ENCODE measurements around the gene CD247.

GRCh38 chr1:167493372-167493771 is 25.0 kb downstream of the CD247 start:
- no peak for TF ChIP-seq CTCF (IDR thresholded peaks at IDR 0.05)
- TF ChIP-seq POLR2A (IDR thresholded peaks at IDR 0.05) = no peak

Measured in thyroid gland (tissue), 4 donors.